ENCODE measurements around the gene CEP295NL.

DNA sequence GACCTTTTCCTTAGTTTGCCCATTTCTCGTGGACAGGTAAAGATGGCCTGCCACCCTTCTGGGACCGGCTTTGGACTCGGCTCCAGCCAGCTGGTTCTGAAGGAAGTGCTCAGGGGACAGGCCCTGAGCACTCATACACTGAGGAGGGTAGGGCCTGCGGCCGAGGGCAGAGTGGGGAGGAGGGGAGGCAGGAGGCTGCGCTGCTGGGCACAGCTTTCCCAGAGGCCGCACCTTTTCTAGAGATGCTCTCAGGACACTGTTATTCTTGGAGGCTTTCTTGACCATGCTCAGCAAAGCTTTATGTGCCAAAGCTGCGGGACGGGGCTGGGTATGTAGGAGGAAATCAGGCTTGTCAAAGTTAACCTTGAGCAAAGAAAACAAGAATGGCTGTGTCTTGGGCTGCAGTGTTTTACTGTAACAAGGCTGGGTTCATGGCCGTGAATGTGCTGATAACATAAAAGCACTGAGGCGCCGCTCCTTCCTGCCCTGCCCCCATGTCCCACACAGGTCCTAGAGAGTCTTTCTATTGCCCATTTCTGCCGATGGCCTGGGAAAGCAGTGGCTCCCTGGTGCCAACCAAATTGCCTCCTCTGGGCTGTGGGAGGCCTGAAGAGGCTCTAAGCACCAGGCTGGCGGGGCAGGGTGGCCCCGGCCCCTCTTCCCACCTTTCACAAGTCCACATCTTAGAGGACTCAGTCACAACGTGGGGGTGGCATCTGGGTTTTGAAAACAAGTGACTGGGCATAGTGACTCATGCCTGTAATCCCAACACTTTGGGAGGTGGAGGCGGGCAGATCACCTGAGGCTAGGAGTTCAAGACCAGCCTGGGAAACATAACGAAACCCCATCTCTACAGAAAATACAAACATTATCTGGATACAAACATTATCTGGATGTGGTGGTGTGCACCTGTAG lies 44.5 kb upstream of the CEP295NL start:
- TF ChIP-seq, protein P1, sequence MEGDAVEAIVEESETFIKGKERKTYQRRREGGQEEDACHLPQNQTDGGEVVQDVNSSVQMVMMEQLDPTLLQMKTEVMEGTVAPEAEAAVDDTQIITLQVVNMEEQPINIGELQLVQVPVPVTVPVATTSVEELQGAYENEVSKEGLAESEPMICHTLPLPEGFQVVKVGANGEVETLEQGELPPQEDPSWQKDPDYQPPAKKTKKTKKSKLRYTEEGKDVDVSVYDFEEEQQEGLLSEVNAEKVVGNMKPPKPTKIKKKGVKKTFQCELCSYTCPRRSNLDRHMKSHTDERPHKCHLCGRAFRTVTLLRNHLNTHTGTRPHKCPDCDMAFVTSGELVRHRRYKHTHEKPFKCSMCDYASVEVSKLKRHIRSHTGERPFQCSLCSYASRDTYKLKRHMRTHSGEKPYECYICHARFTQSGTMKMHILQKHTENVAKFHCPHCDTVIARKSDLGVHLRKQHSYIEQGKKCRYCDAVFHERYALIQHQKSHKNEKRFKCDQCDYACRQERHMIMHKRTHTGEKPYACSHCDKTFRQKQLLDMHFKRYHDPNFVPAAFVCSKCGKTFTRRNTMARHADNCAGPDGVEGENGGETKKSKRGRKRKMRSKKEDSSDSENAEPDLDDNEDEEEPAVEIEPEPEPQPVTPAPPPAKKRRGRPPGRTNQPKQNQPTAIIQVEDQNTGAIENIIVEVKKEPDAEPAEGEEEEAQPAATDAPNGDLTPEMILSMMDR (IDR thresholded peaks at IDR 0.05; ENCODE audit: low read length), result no peak
- TF ChIP-seq EZH2 (optimal IDR thresholded peaks at IDR 0.05; ENCODE audit: low read depth, low read length) (no peak), EZH2phosphoT487 (IDR thresholded peaks at IDR 0.05; ENCODE audit: low read length) (no peak)

Data from MM.1S (cell line).